SK-N-SH (cell line): ENCODE results near the gene SERBP1. TPM values are rescaled to one million over a fixed set of nuclear protein-coding genes. Genes with fewer than 3 reads are reported as not detected.

Experiments used
- CTCF ChIA-PET: fragments of 300-600, 350-600 bp; formaldehyde crosslinking; extraction: SDS; loops from one replicate; lab custom pipeline; 2021; lab: Yijun Ruan, JAX
- POLR2A ChIA-PET: fragments of 350-600 bp; sonication (Branson Sonifier 250); formaldehyde crosslinking; extraction: SDS; loops from one replicate; lab custom pipeline; 2020; ENCODE audit warnings: antibody characterized with exemption, inconsistent platforms; lab: Yijun Ruan, JAX
- DNase-seq: peaks from one replicate; pipeline ENCODE4 v3.0.0; 2012
- H2AFZ ChIP-seq: fragments of 200-600 bp; sonication (generic); 2 replicates; pipeline ENCODE4 v1.8.1; 2016; ENCODE audit warnings: antibody characterized with exemption, mild to moderate bottlenecking, low read depth
- H3F3A ChIP-seq: fragments of 200-600 bp; sonication (generic); replicated peaks from 2 replicates; pipeline ENCODE3; 2016; ENCODE audit warnings: antibody characterized with exemption, mild to moderate bottlenecking; ENCODE audit not compliant: insufficient read depth
- H3K27ac ChIP-seq, 2 experiments: fragments of 200-500 bp in 1 of 2; fragments of 200-600 bp in 1 of 2; sonication (Bioruptor generic) in 1 of 2; sonication (generic), shearing (Covaris generic) in 1 of 2; 2 replicates each; pipeline versions ENCODE4 v1.5.1 to v1.6.1; 2014 to 2016; ENCODE audit warnings: low read depth in 2 of 2, inconsistent platforms in 1 of 2, low read length in 1 of 2, mild to moderate bottlenecking in 1 of 2, mixed read lengths in 1 of 2
- H3K27me3 ChIP-seq: fragments of 200-600 bp; sonication (generic), shearing (Covaris generic); 2 replicates; pipeline ENCODE4 v1.6.1; 2016; ENCODE audit warnings: mixed run types; ENCODE audit not compliant: insufficient read depth
- H3K36me3 ChIP-seq, 2 experiments: fragments of 200-500 bp in 1 of 2; fragments of 200-600 bp in 1 of 2; sonication (Bioruptor generic) in 1 of 2; sonication (generic) in 1 of 2; replicated peaks in 1 of 2; 2 replicates each; pipeline versions ENCODE3 to v1.5.1; 2014 to 2016; ENCODE audit warnings: low read length in 1 of 2, mild to moderate bottlenecking in 1 of 2; ENCODE audit not compliant: insufficient read depth in 2 of 2, control insufficient read depth in 1 of 2
- H3K4me1 ChIP-seq, 2 experiments: fragments of 200-500 bp in 1 of 2; fragments of 200-600 bp in 1 of 2; sonication (Bioruptor generic) in 1 of 2; sonication (generic), shearing (Covaris generic) in 1 of 2; 2 replicates each; pipeline versions ENCODE4 v1.5.1 to v1.6.1; 2014 to 2016; ENCODE audit warnings: low read depth in 1 of 2, low read length in 1 of 2, mixed run types in 1 of 2; ENCODE audit not compliant: insufficient read depth in 2 of 2, control insufficient read depth in 1 of 2
- H3K4me2 ChIP-seq: fragments of 200-600 bp; sonication (generic), shearing (Covaris generic); 2 replicates; pipeline ENCODE4 v1.6.1; 2017; ENCODE audit warnings: mixed run types
- H3K4me3 ChIP-seq, 2 experiments: fragments of 200-500 bp in 1 of 2; fragments of 200-600 bp in 1 of 2; sonication (Bioruptor generic) in 1 of 2; sonication (generic), shearing (Covaris generic) in 1 of 2; 2 replicates each; pipeline versions ENCODE4 v1.5.1 to v1.8.1; 2014 to 2016; ENCODE audit warnings: low read depth in 2 of 2, inconsistent platforms in 1 of 2, low read length in 1 of 2, mild to moderate bottlenecking in 1 of 2, mixed read lengths in 1 of 2, moderate library complexity in 1 of 2
- H3K79me2 ChIP-seq: fragments of 200-600 bp; sonication (generic); 2 replicates; pipeline ENCODE4 v1.8.1; 2017; ENCODE audit warnings: mild to moderate bottlenecking; ENCODE audit not compliant: insufficient read depth
- H3K9ac ChIP-seq: fragments of 200-600 bp; sonication (generic); 2 replicates; pipeline ENCODE4 v1.6.1; 2017; ENCODE audit warnings: mixed run types
- H3K9me2 ChIP-seq: fragments of 200-600 bp; sonication (generic); 2 replicates; pipeline ENCODE4 v1.6.1; 2017; ENCODE audit warnings: mixed run types
- H3K9me3 ChIP-seq: fragments of 200-600 bp; sonication (generic); 2 replicates; pipeline ENCODE4 v1.6.1; 2017; ENCODE audit warnings: mixed run types, mild to moderate bottlenecking, moderate library complexity
- H4K20me1 ChIP-seq: fragments of 200-600 bp; sonication (generic); 2 replicates; pipeline ENCODE4 v1.6.1; 2017; ENCODE audit warnings: mild to moderate bottlenecking, mixed run types; ENCODE audit not compliant: insufficient read depth
- EZH2phosphoT487 ChIP-seq: fragments of 200-600 bp; sonication (generic); IDR thresholded peaks from 2 replicates; pipeline ENCODE4 v1.6.1; 2017; ENCODE audit warnings: low read depth, mixed run types, mild to moderate bottlenecking, antibody characterized with exemption, moderate library complexity, borderline replicate concordance
- FOXJ3 ChIP-seq: sonication (generic); formaldehyde crosslinking; IDR thresholded peaks from 2 replicates; pipeline ENCODE4 v1.5.1; 2020; ENCODE audit warnings: mild to moderate bottlenecking, missing genetic modification reagents
- PBX3 ChIP-seq: IDR thresholded peaks from 2 replicates; pipeline ENCODE4; 2012
- POLR2AphosphoS5 ChIP-seq: IDR thresholded peaks from 2 replicates; pipeline ENCODE4 v1.6.1; 2012; ENCODE audit warnings: low read depth, low read length
- SIN3A ChIP-seq: IDR thresholded peaks from 2 replicates; pipeline ENCODE4 v1.6.1; 2012; ENCODE audit warnings: low read depth, mild to moderate bottlenecking, low read length, moderate library complexity, borderline replicate concordance
- WGBS: methylation state at CpG from one replicate; pipeline ENCODE4 v1.1.6; 2017; ENCODE audit warnings: low lambda C conversion rate; 5-methylcytosine and 5-hydroxymethylcytosine counted together
- polyA plus RNA-seq, 3 experiments: library from polyadenylated mRNA; depleted of rRNA; stranded (reverse); fragments of >200 nt; gene quantifications; 2 replicates each; pipeline ENCODE4 v1.2.3, GENCODE V29; 2012

SERBP1 gene
- polyA plus RNA-seq, 1 of the 3 experiments (the other 2 are of a cell fraction) = 194 TPM

GRCh38 chr1:67464058-67464457, 33.9 kb upstream of the SERBP1 start:
- no peaks in the 10 kb centered on the region for H3K9me2 ChIP-seq
- DNase-seq = no peak
- no peak for TF ChIP-seq PBX3
- no peak for TF ChIP-seq EZH2phosphoT487
- TF ChIP-seq FOXJ3 (CRISPR knock-in tag) = no peak
- TF ChIP-seq POLR2AphosphoS5 = no peak
- TF ChIP-seq, all 33 proteins: peak for 0
- Histone ChIP-seq H3K79me2 (no peaks in the 10 kb centered on the region), H3F3A (no peaks in the 10 kb centered on the region), H3K9me3 (no peaks in the 10 kb centered on the region), H3K4me3 (no peak overlapping the region), H3K27ac (no peak overlapping the region), H3K4me2 (no peak overlapping the region), H3K4me1 (peaks cover 6 to 9% of the 10 kb centered on the region in 2 experiments; a peak in 3 of 4 replicates), H2AFZ (no peak overlapping the region), H3K9ac (no peak overlapping the region), H3K36me3 (no peaks in the 10 kb centered on the region), H3K27me3 (no peaks in the 10 kb centered on the region), H4K20me1 (no peaks in the 10 kb centered on the region)
- ChIA-PET POLR2A (no interaction called here), CTCF (interaction anchor here (0.7 to 2.9 kb wide), 2 partner anchors 36 to 43 kb away, joined by 3 to 14 read pairs; no protein-coding TSS in a partner anchor)
- WGBS = 81% methylated on average over 2 of the region's 2 CpGs

- no peak for DNase-seq
- no peaks in the 10 kb centered on the region for H3F3A ChIP-seq
- no peaks in the 10 kb centered on the region for H3K27me3 ChIP-seq
- TF ChIP-seq PBX3 (0 out of 2 replicates have a peak, but pooled peaks have one; percentile 3), SIN3A (no peak)
- TF ChIP-seq, all 33 proteins: peak for 1
- POLR2A ChIA-PET = no interaction called here
- H3K4me3 ChIP-seq = no peak overlapping the region
- H3K9me2 ChIP-seq = no peaks in the 10 kb centered on the region
- no peak overlapping the region for H3K9ac ChIP-seq
- no peaks in the 10 kb centered on the region for H4K20me1 ChIP-seq
- CTCF ChIA-PET = interaction anchor here (0.7 to 2.9 kb wide), 2 partner anchors 37 to 91 kb away, joined by 3 to 14 read pairs; no protein-coding TSS in a partner anchor
- no peaks in the 10 kb centered on the region for H3K79me2 ChIP-seq
- H3K9me3 ChIP-seq = no peaks in the 10 kb centered on the region
- no peak overlapping the region for H3K4me2 ChIP-seq
- H3K27ac ChIP-seq = no peak overlapping the region
- no peak overlapping the region for H2AFZ ChIP-seq
- H3K4me1 ChIP-seq = peaks cover 3 to 6% of the 10 kb centered on the region in 2 experiments; a peak in 3 of 4 replicates
- H3K36me3 ChIP-seq = no peaks in the 10 kb centered on the region
- 48% methylated on average over 7 of the region's 7 CpGs for WGBS
These were observed 33.2 kb upstream of the SERBP1 start for GRCh38 chr1:67463298-67463955.
